GM19463 (cell line): ENCODE results near the gene ADGRD2.

Source experiments
- ATAC-seq: cut with Tn5 transposase; IDR thresholded peaks from one replicate; pipeline ENCODE4 v1.9.1; 2021; ENCODE audit warnings: mild to moderate bottlenecking, moderate library complexity; ENCODE audit not compliant: unreplicated experiment

Gene ADGRD2

GRCh38 chr9:124495126-124496074 is 45.1 kb downstream of the ADGRD2 start:
- ATAC-seq: no peak

GRCh38 chr9:124496075-124496449 is 45.8 kb downstream of the ADGRD2 start:
- ATAC-seq: no peak

GRCh38 chr9:124496463-124496862 is 46.2 kb downstream of the ADGRD2 start:
- ATAC-seq: no peak

GRCh38 chr9:124497441-124497840 is 47.2 kb downstream of the ADGRD2 start:
- no peak for ATAC-seq

GRCh38 chr9:124498040-124498439 is 47.8 kb downstream of the ADGRD2 start:
- no peak for ATAC-seq

GRCh38 chr9:124498499-124499146 is 48.4 kb downstream of the ADGRD2 start:
- ATAC-seq: no peak

GRCh38 chr9:124499216-124499615 is 49.0 kb downstream of the ADGRD2 start:
- no peak for ATAC-seq

GRCh38 chr9:124500028-124500795 is 50.0 kb downstream of the ADGRD2 start:
- ATAC-seq: no peak

- ATAC-seq: no peak
Measured at GRCh38 chr9:124500796-124501611, 50.8 kb downstream of the ADGRD2 start.

- no peak for ATAC-seq
Measured at GRCh38 chr9:124501771-124502320, 51.6 kb downstream of the ADGRD2 start.

GRCh38 chr9:124502711-124503702 is 52.8 kb downstream of the ADGRD2 start:
- no peak for ATAC-seq

- ATAC-seq: no peak
Measured at GRCh38 chr9:124503713-124504529, 53.7 kb downstream of the ADGRD2 start.

- ATAC-seq: no peak
Measured at GRCh38 chr9:124504530-124505005, 54.3 kb downstream of the ADGRD2 start.

GRCh38 chr9:124505006-124505900 is 55.0 kb downstream of the ADGRD2 start:
- ATAC-seq: no peak

- no peak for ATAC-seq
Measured at GRCh38 chr9:124505901-124506346, 55.7 kb downstream of the ADGRD2 start.

- no peak for ATAC-seq
Measured at GRCh38 chr9:124506433-124506832, 56.2 kb downstream of the ADGRD2 start.
